ENCODE data around the gene FOXA3.

- TF ChIP-seq, protein P1, sequence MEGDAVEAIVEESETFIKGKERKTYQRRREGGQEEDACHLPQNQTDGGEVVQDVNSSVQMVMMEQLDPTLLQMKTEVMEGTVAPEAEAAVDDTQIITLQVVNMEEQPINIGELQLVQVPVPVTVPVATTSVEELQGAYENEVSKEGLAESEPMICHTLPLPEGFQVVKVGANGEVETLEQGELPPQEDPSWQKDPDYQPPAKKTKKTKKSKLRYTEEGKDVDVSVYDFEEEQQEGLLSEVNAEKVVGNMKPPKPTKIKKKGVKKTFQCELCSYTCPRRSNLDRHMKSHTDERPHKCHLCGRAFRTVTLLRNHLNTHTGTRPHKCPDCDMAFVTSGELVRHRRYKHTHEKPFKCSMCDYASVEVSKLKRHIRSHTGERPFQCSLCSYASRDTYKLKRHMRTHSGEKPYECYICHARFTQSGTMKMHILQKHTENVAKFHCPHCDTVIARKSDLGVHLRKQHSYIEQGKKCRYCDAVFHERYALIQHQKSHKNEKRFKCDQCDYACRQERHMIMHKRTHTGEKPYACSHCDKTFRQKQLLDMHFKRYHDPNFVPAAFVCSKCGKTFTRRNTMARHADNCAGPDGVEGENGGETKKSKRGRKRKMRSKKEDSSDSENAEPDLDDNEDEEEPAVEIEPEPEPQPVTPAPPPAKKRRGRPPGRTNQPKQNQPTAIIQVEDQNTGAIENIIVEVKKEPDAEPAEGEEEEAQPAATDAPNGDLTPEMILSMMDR (IDR thresholded peaks at IDR 0.05; ENCODE audit: poor library complexity) = no peak
- TF ChIP-seq EZH2 (IDR thresholded peaks at IDR 0.05; ENCODE audit: borderline replicate concordance) (no peak), EZH2phosphoT487 (IDR thresholded peaks at IDR 0.05; ENCODE audit: low read depth, severe bottlenecking, unreplicated experiment) (no peak)
These were observed 38.0 kb downstream of the FOXA3 start, which contains the start of gene MYPOP for GRCh38 chr19:45901912-45902650.
